Suppressor macrophage treated with lipopolysaccharide for 1 hour (primary cell): ENCODE results near the gene SRBD1.

Experiments
- DNase-seq, 3 donors: peaks; one replicate each; pipeline ENCODE4 v3.0.0-alpha.2; 2020 to 2022

SRBD1 gene

DNA sequence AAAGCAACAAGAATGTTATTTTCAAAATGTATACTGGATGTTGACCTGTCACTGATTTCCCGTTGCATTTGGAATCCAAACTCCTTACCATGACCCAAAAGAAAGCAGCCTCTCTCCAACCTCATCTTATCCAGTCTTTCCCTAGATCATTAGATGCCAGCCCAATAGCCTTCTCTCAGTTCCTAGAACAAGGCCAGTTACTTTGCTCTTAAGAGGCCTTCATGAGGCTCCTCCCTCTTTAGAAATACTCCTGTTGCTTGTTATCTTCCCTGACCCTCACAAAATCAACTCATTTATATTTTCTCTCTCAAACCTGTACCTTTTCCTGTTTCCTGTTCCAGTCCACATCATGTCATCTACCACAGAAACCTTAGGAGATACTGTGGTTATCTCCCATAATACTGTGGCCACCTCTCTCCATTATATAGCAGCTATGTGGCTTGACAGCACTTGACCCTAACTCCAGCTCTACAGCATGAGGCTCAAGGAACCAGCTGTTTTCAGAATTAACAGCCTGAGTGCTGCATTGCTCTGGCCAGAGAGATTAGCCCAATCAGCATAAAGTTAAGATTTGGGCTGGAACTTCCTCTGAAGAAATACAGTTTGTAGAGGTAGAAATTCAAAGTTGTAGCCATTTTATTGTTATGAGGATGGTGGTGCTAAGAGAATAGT, 22.8 kb downstream of the SRBD1 start:
- DNase-seq = no peak

DNA sequence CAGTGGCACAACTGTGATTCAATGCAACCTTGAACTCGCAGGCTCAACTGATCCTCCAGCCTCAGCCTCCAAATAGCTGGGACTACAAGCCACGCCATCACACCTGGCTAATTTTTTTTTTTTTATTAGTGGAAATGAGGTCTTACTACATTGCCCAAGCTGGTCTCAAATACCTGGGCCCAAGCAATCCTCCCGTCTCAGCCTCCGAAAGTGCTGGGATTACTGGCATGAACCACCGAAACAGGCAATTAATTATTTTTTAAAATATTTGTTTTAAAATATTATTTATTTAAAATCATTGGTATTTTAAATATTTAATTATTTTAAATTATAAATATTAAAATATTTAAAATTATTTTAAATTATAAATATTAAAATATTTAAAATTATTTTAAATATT, 24.5 kb downstream of the SRBD1 start:
- no peak for DNase-seq

DNA sequence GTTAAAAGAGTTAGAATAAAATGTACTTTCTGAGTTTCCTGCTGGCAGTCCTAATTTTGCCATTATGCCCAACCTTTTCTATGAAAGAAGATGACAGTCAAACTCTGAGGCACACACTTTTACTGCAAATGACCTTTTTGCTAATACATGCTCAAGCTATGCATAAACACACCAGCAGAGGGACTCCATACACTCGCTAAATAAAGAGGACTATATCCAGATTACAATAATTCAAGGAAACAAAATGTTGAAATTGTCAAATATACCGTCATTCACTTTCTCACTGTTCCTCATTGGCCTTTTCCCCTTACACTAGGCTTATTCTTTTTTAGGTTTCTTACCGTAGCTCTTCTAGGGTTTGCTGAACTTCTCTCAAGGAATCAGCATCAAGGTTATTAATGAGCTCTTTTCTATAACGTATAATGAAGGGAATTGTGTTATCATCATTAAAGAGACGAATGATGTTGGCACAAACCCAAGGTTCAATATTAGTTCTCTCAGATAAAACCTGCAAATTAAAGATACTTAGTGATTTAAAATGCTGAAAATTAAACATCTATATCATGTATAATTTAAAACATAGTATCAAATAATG, 25.7 kb downstream of the SRBD1 start:
- peak; percentile 71 to 88 (median 83) for DNase-seq

DNA sequence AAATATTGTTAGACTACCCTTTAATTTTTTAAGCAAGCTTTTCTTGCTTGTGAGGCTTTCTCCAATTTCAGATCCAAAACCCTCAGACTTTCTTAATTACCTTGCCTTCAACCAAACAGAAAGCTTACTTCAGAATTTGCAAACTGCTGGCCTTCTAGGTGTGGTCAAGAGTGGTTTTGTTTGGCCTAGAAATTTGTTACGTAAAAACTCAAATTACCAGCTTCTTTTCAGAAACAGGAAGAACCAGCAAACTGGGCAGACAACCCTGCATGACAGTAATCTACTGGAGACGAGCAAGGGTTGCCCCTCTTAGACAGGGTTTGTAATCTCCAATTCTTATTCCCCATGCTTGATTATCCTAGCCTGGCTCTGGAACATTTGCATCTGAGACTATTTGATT, 27.1 kb downstream of the SRBD1 start:
- DNase-seq = peak; percentile 16 to 42 (median 39)

DNA sequence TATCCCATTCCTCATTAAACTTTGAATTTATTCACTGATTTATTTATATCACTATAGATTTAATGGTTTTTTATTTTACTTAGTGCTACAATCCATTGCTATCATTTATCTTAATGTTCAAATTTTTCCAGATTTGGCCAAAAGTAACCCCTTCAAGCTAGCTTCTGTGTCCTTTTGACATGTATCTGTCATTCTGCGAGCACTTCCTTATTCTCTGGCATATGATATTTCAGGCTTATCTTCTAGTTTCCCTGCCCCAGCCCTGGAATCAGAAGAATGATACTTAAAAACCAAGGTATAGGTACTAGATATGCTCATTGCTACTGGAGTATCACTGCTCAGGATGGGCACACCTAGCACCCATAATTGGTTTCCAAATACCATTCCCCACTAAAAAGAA, 28.5 kb downstream of the SRBD1 start:
- DNase-seq = peak in 1 of 3 donors; percentile 30

DNA sequence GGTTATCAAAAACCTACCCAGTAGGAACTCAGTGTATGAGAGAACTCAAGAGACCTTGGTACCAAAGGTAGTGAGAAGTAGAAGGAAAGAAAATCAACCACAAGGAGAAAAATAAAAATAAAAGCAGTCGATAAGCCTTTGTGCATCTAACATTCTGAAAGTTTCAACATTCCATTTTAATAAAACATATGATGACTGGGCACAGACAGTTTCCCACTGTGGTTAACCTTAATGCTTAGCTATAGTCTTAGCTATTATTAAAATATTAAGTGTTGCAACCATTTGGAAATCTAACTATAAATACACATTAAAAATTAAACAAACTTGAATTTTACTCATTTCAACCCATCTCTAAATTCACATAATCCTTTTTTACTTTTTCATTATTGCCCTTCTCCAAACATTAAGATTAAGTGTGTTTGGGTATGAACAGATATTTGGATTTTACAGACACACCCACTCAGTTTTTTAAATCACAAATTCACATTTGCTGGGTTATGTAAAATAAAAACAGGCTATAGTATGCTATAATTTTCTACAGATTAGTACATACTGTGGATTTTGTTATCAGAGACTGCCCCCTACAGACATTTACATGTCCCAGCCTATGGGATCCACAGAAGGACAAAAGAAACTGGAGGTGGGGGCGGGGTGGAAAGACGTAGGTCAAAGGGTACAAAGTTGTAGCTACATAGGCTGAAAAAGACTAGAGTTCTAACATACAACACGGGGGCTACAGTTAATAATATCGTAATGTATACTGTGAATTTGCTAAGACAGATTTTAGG, 32.8 kb downstream of the SRBD1 start:
- DNase-seq = peak; percentile 67 to 73 (median 69)

DNA sequence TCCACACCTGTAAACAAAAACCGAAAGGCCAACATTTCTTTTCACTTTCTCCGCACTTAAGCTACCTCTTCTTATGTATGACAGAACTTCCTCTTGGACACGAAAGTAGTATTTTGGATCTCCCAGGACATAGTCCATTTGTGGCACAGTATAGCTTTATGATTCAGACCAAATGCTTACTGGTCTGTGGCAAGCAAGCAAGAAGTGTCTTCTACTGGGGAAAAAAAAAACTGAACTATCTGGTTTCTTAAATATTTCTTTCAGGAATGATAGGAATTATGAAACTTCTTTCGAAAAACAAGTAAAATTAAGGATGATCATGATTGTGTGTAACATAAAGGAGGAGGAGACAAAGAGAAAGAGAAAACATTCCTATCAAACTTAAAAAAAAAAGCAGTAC, 33.6 kb downstream of the SRBD1 start:
- no peak for DNase-seq

DNA sequence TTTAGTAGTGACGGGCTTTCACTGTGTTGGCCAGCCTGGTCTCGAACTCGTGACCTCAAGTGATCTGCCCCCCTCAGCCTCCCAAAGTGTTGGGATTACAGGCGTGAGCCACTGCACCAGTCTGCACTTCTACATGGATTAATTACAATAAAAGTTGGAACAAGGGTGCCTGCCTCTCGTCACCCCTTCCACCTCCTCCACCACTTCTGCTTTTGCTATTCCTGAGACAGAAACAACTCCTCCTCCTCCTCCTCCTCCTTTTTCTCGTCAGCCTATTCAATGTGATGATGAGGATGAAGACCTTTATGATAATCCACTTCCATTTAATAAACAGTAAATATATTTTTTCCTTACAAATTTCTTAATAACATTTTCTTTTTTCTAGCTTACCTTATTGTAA, 35.2 kb downstream of the SRBD1 start:
- DNase-seq = peak in 2 of 3 donors; percentile 27 to 28

DNA sequence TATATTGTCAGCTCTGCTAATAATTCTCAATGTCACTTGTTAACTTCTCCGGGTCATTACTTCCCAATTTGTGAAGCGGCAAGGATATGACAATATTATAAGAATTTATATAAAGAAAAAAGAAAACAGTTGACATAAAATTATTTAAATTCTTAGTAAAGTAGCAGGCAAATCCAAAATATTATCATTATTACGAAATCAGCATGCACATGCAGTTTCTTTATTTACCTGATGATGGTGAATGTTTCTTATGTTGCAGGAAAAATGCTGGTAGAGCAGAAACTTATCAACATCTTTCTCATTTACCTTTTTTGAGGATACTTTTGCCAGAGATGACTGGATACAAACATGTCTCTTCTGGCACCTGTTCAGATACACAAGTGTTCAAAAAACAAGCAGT, 38.1 kb downstream of the SRBD1 start:
- no peak for DNase-seq

DNA sequence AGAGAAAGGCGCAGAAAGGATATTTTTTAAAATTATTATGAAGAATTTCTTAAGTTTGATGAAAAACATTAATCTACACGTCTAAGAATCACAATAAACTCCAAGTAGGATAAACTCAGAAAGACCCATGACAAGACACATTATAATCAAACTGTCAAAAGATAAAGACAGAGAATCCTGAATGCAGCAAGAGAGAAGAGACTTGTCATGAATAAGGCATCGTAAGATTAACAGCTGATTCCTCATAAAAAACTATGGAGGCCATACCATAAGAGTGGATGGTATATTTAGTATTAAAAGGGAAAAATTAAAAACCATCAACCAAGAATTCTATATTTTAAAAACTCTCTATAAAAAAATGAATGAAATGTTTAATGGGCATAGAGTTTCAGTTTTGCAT, 39.1 kb downstream of the SRBD1 start:
- no peak for DNase-seq

DNA sequence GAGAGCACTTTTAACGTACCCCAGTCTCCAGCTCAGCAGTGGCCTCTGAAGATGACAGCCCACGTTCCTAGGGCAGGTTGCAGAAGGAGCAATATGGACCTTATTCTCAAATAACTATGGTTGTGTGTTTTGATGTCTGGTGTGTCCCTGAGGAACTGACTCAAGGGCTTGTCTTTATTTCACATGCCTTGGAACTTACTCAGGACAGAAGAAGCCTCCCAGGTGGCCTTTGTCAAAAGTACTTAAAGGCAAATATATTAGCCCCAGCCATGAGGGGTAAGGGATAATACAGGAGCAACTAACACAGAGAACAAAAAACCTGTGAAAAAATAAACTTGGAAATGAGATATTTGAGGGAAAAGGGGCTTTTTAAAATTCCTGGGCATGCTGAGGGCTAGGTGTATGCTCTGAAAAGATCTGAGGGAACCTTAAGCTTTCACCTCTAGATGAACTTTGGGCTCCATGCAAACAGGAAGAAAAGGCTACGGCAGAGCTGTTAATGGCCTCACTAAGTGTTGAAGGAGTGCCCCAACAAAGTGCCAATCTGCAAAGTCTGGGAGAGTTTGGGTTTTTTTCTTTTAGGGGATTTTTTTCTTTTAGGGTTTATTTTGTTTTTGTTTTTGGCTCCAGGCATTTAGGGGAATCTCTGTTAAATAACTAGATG, 40.3 kb downstream of the SRBD1 start:
- DNase-seq = peak in 1 of 3 donors; percentile 22

DNA sequence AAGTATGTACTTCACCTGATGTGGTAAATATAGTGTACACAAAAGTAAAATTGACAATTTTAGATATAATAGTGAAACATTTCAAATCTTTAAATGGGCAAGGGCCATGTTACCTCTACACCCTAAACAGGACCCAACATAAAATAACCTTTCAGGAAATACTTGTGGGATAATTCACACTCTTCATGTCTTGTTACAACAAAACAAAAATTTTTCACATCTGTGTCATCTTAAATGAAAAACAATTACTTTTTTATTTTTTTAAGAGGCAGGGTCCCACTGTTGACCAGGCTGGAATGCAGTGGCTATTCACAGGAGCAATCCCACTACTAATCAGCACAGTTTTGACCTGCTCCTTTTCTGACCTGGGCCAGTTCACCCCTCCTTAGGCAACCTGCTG, 42.1 kb downstream of the SRBD1 start:
- no peak for DNase-seq

DNA sequence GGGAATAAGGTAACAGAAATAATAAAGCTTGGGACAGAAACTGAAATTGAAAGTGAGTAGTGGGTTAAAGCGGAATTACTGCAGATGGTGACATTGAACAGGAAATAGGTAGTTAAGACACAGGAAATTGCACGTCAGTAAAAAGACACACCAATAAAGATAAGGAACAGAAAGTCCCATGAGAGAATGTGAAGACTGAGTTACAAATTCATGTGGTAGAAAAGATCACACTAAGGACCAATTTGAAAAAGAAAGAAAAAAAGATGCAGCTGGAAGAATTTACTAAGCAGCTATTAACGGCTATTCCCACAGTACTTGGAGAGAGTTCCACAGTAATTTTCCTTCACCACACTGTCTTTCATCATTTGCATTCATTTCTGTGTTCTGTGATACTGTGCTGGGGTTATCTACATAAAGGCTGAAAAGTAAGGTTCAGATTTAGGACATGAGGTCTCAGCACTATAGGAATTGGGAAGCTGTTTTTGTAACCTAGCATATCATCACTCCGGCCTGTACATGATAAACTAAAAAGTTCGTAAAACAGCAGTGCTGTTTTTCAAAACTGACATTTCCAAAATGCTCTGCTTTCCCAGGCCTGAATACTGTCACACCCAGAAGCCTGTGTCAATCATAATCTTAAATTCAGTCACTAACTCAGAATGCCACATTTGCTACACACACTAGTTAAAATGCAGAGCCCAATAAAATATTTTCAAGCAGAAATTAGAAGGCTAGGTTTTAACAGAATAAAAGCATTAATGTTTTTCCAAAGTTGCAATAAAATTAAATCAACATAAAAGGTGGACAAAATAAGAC, 42.9 kb downstream of the SRBD1 start:
- peak; percentile 69 to 91 (median 83) for DNase-seq

DNA sequence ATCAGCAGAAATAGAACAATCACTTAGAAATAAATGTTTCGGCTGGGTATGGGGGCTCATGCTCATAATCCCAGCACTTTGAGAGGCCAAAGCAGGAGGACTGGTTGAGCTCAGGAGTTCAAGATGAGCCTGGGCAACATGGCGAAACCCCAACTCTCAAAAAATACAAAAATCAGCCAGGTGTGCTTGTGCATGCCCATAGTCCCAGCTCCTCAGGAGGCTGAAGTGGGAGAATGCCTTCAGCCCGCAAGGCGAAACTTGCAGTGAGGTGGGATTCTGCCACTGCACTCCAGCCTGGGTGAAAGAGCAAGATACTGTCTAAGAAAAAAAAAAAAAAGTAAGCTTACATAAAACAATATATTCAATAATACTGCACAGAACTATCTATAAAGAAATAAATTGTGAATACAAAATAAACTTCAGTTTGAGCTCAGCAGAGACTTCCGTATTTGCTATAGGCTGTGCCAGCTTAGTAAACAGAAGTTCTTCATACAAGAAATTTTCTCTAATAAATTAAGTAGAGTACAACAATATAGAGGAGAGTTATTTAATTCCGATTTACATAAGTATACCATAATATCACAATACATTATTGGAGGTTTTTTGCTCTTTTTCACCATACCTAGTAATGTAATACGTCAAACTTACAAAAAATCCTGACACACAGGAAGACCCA, 43.6 kb downstream of the SRBD1 start:
- no peak for DNase-seq

DNA sequence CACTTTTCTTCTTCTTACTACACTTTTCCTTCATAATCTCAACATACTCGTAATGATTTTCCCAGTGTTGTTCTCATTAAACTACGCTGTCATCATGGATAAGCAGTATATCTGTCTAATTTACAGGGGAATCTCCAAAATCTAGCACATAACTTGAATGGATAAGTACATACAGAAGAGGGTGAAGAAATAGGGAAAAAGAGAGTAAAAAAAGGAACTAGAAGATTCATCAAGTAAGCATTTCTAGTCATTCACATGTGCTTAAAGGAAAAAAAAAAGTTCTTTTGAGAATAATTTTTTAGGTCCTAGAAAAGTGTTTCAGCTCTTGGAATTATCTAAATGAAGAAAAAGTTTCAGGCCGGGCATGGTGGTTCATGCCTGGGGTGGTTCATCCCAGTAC, 51.6 kb downstream of the SRBD1 start:
- DNase-seq = peak; percentile 8 to 68 (median 58)

DNA sequence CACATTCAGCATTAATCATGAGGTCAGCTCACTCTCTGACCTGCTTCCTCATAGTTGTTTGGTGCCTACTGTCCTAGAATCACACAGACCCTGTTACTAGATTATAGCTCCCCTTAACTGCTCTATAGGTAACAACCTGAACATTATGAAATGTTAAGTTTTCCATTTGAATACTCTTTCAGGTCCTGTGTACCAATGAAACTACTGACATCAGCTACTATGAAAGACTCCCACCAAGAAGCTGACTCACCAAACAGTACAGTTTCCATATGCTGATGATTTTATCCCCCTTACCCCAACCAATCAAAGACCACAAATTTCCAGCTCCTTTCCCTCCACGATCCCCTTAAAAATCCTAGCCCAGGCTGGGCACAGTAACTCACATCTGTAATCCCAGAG, 56.3 kb downstream of the SRBD1 start:
- peak in 1 of 3 donors; percentile 38 for DNase-seq

DNA sequence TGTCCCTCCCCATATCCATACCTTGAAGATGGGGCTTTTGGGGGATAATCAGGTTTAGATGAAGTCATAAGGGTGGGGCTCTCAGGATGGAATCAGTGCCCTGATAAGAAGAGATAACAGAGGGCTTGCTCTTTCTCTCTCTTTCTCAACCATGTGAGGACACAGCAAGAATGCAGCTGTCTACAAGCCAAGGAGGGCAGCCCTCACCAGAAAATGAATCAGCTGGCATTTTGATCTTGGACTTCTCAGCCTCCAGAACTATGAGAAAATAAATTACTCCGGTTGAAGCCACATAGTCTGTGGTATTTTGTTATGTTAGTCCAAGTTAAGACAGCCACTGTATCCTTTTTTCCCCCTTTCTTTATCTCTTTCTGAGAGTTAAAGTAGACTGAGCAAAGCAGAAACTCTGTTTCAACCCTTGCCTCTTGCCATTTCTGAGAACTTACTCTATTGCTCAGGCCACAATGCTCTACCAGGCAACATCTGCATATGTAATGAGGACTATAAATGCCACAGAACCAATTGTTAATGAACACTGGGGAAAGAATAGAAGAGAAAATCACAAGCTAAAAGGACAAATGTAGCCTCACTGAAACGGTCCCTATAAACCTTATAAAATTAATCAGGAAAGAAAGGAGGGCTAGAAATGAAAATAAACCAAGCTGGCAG, 56.9 kb downstream of the SRBD1 start:
- no peak for DNase-seq

DNA sequence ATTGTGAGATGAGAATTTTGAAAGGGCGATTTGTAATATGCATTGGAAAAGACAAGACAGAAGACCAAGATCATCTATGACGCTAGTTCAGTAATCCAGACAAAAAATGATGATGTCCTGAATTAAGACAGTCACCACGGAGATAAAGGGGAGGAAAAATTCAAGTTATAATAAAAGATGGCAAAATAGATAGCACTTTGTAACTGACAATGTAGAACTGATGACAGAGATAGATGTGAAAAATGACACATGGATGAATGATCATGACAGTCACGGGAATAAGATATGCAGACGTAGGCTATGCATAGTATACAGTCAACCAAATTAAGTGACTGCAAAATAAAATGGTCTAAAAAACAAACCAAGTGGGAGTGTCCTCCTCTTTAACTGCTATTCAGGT, 59.2 kb downstream of the SRBD1 start:
- no peak for DNase-seq

DNA sequence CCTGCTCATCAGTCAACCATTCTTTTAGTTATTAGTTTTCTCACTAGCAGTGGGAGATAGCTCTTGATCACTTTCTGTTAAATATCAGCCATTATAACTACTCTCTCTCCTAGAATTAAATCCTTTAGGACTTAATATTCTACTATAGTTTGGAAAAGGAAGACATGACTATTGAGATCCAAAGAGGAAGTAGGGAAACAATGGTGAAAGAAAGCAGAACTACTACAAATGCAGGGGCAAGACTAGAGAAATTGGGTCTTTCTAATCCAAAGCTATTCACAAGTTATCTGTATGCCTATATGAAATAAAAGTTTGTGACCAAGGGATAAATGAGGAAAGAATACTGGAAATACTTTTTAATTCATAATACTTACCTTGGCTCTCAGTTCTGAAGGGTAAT, 65.1 kb downstream of the SRBD1 start:
- DNase-seq = peak; percentile 12 to 38 (median 20)

DNA sequence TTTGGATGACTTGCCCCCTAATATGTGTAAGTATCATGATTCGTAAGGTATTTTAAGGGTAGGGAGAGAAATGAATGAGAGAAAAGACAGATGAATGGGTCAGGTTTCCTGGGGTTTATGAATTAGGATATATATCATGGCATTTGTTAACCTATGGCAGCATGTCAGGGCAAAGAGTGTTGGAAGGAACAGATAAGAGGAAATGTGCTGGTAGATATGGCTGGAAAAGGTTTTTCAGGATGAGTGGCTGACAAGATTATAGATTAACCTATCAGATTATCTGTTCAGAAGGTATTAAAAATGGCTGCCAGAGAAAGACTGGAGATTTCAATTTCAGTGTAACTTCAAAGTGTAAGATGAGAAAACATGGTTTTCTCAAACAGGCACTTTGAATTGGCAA, 67.8 kb downstream of the SRBD1 start:
- DNase-seq = no peak

DNA sequence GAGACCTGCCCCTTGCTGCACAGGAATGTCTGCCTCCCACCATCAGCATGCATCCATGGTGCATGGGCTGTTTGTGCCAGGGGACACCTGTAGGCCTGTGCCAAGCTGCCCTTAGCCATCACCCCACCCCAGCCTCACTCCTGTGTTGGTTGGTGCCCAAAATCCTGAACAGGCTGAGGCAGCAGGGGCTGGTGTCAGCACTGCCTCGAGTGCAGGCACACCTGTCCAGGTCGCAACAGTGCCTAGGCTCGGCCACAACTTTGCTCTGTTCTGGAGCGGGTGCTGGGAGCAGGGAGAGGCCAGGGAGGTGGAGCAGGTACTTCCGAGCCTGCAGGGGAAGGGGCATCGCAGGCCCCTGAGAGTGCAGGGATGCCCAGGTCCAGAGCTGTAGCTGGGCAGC, 69.1 kb downstream of the SRBD1 start:
- DNase-seq = no peak

DNA sequence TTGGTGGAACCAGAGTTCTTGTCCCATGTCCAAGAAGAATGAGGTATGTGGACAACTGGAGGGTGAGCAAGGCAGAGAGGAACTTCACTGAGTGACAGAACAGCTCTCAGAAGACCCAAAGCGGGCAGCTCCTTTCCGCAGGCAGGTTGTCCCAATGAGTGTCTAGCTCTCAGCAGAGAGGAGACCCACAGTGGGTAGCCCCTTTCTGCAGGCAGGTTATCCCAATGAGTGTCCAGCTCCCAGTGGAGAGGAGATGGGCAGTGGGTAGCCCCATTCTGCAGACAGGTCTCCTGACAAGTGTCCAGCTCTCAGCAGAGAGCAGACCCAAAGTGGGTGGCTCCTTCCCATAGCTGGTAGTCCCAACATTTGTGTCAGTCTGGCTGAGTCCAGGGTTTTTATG, 69.6 kb downstream of the SRBD1 start:
- no peak for DNase-seq
